GM18858 (cell line): ENCODE results near the gene PCGF1.
A peak's percentile ranks its signal among the peaks of the same experiment; 100 is the strongest.

ENCODE experiments used
- ATAC-seq: cut with Tn5 transposase; IDR thresholded peaks from one replicate; pipeline ENCODE4 v1.9.1; 2021; ENCODE audit not compliant: unreplicated experiment

PCGF1 gene

DNA sequence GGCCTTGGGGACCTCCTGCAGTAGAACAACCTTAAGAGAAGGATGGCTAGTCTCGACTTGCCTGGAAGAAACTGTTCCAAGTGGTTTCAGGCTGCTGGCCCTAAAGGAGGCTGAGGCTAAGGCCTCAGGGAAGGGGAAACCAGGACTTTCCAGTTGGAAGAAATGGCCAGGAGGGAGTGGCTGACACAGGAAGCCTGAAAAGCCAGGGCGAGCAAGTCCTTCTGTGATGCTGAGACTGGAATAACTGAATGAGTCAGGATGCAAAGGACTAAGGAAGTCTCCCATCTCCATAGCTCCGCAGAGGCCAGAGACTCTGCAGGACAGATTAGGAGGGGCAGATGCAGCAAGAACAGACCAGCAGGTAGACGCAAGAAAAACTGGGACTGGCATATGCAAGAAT lies 29.6 kb upstream of the PCGF1 start:
- ATAC-seq, result no peak

DNA sequence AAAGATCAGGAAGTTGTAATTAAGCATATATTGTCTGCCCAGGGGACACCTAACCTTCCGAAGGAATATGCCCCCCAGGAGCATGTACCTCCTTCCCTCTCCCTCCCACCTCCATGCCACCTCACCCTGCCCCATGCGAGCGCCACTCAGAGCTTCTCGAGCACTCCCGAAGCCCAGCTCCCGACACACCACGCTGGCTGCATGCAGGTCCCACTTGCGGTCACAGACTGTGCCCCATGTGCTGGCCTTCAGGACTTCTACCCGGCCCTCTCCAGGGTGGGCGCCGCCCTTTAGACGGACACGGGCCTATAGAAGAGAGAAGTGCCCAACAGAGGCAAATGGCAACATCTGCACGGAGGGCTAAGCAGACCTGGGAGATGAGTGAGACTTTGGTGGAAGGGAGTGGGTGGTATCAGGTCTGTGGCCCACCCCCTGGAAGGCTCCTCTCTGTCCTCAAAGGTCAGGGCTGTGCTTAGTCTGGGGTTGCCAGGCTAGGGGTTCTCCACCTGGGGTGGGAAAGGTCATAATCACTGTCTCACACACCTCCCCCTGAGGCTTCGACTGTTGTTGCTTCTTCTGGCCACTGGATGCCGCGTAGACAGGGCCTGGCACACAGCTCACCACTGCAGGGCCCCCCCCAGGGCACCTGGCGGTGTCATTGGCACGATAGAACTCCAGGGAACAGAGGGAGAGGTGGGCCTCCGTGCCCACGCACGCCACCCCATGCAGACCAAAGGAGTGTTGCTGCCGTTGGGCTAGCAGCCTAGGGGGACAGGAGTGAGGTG lies 28.9 kb upstream of the PCGF1 start:
- no peak for ATAC-seq

DNA sequence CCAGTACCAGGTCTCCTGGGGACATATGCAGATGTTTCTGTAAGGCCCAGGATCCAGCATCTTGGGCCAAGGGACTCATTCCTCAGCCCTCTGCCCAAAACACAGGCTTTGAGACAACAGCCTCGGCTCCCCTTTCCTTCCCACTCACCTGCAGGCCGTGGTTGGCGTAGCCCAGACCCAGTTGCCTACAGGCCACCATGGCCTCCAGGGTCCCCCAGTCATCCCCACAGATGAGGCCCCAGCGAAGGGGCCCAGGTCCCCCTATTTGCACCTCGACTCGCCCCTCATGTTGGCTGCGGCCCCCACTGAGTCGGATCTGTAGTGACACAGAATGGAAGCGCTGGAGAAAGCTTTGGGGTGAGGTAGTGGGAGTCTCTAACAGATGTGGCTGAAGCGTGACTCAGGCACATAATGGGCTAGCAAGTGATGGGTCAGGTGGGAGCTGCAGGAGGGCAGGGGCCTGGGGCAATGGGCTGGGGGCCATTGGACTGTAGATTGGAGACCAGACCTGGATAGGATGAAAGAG lies 28.0 kb upstream of the PCGF1 start:
- no peak for ATAC-seq

DNA sequence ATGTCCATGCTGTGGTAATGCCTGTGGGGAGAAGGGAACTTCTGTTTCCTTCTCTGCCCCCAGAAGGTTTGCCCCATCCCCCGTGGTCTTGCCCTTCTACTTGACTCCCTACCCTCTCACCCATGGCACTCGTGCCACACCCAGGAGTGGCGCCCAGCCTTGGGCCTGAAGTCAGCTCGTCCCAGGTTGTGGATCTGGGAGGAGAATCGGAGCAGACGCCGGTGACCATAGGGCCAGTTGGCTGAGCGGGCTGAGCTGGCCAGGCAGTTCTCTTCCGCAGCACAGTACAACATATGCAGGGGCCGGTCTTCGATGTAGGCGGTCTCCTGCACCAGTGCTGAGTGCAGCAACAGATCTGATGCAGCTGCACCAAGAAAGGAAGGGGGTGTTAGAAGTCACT lies 26.9 kb upstream of the PCGF1 start:
- ATAC-seq, result no peak

DNA sequence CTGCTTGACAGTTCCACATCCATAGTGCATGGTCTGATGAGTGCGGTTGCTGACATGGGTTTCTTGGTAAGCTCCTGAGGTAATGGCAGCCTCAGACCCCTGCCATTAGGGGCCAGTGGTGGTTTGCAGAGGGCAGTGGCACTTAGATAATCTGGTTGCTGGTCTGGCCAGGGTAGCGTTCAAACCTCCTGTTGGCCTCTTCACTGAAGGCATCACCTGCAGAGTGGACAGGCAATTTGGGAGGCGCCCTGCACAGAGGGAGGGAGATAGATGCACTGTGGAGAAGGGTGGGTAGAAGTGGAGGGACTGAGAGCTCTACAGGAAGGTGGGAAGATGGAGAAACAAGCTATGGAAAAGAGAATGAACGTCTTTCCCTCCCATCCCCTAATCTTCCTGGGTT lies 26.0 kb upstream of the PCGF1 start:
- no peak for ATAC-seq

DNA sequence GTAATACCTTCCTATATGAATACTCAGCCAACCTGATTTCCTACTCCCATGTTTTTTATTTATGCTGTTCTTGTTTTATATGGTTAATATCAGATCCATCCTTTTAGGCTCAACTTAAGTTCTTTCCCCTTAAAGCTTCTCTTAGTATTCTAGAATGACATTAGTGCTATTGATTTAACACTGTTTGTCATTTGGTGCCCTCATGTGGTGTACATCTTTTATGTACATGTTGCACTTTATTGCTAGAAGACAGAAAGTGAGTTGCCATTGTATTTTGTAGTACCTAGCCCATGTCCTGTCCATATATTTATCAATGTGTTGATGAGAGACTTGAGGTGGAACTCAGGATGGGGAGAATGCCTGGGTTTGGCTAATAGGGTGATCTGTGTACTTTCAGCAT lies 24.7 kb upstream of the PCGF1 start:
- ATAC-seq, result no peak

DNA sequence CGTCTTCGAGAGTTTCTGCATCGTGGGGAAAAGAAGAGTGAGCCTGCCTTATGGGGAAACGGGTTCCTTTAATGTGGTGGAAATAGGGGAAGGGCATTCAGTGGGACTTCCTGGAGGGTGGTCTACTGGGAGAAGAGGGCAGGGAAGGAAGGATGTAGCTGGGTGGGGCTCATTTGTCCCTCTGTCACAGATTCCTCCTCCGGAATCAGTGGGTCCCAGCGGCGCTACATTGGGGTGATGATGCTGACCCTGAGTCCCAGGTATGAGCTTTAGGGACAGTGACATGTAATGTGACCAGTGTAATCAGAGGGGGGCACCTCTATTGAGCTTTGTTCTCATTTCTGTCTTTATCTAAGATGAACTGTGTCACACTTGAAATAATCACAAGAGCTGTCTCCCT lies 24.2 kb upstream of the PCGF1 start:
- no peak for ATAC-seq

DNA sequence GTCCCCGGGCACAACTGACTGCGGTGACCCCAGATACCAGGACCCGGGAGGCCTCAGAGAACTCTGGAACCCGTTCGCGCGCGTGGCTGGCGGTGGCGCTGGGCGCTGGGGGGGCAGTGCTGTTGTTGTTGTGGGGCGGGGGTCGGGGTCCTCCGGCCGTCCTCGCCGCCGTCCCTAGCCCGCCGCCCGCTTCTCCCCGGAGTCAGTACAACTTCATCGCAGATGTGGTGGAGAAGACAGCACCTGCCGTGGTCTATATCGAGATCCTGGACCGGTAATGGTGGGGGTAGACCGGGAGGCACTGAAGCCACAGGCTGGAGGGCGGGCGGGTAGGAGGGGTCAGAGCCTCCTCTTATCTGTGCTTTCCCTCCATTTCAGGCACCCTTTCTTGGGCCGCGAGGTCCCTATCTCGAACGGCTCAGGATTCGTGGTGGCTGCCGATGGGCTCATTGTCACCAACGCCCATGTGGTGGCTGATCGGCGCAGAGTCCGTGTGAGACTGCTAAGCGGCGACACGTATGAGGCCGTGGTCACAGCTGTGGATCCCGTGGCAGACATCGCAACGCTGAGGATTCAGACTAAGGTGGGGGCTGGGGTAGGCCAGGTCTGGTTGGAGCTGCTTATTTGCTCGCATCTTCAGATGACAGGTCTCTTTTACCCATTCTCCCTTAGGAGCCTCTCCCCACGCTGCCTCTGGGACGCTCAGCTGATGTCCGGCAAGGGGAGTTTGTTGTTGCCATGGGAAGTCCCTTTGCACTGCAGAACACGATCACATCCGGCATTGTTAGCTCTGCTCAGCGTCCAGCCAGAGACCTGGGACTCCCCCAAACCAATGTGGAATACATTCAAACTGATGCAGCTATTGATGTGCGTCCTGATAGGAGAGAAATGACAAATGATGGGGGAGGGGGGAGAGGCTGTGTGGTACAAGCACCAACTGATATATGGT lies 23.0 kb upstream of the PCGF1 start:
- no peak for ATAC-seq

DNA sequence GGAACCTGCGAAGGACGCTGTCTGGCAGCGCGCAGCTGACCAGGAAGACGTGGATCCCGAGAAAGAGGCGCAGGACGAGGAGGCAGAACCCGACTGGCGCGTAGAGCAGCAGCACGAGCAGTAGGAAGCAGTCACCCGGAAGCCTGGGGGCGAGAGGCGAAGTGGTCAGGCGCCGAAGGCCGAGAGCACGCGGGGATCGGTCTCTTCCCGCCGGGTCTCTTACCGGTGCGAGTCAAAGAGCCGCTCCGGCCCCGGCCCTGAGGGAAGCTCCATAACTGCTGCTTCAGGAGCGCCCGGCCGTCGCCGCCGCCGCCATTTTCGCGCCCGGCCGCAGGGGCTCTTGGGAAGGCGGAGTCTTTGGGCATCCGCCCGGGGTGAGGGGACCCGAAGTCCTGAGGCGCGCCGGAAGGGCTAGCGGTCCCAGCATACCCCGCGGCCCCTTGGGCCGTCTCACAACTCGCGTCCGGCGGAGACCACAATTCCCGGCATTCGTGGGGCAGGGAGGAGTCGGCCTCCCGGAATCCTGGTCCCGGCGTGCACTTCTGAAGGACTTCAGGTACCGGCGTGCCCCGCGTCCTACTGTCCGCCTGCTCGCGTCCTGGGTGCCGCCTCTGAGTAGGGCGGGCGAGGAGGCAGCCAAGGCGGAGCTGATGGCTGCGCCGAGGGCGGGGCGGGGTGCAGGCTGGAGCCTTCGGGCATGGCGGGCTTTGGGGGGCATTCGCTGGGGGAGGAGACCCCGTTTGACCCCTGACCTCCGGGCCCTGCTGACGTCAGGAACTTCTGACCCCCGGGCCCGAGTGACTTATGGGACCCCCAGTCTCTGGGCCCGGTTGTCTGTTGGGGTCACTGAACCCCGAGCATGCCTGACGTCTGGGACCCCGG lies 22.1 kb upstream of the PCGF1 start, which contains the start of the genes AUP1 and HTRA2:
TSS of gene AUP1 (minus strand) at position 350 of the 882 bp plus-strand sequence. CDS start at position 273, 77 bp downstream.
TSS of gene HTRA2 (plus strand) at position 577 of the 882 bp plus-strand sequence. CDS start at position 651, 74 bp downstream.
- ATAC-seq, result peak; percentile 76

DNA sequence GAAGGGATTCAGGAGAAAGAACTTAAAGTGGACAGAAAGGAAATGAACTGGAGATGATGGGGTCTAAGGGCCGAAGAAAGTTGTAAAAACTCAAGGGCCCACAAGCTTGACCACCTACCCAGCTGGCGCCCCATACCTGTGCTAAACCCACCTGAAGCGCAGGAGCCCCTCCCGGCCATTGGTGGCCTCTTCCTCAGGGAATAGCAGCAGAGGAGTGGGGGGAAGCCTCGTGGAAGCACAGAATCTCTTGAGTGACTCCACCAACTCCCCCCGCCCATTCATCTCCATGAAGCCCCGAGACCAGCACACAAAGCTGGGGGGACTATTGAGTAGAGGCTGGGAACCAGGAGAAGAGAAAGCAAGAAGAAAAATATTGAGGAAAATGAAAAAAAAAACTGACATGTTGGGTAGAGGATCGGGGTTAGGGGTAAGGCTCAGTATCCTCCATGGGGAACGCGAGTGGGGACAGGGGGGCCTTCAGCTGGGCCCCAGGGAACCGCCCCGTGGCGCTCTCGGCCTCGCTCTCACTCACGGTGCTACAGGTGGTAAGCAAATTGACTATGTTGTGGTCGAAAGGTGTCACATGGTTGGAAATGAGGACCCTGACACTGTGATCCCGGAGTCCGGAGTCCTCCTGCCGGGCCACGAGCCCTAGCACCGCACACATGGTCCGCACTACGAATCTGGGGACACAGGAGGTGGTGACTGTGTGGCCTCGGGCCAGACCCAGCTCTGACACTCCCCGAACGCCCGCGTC lies 21.3 kb upstream of the PCGF1 start:
- ATAC-seq, result no peak

DNA sequence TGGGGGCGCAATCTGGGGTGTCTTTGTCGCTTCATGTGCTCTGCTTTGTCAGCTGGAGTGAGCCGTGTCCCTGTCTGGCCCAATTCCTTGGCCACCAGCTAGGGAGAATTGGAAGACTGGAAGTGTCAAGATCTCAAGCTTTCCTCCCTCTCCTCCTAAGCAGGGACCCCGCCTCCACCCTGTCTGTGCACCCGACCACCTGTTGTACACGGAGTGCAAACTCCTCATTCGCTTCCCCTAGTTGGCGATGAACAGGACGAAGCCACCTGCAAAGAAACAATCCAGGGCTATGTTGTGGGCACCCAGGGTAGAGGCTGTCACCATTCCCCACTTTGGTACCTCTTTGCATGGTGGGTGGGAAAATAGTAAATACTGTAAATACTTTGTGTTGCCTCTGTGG lies 20.2 kb upstream of the PCGF1 start:
- no peak for ATAC-seq

DNA sequence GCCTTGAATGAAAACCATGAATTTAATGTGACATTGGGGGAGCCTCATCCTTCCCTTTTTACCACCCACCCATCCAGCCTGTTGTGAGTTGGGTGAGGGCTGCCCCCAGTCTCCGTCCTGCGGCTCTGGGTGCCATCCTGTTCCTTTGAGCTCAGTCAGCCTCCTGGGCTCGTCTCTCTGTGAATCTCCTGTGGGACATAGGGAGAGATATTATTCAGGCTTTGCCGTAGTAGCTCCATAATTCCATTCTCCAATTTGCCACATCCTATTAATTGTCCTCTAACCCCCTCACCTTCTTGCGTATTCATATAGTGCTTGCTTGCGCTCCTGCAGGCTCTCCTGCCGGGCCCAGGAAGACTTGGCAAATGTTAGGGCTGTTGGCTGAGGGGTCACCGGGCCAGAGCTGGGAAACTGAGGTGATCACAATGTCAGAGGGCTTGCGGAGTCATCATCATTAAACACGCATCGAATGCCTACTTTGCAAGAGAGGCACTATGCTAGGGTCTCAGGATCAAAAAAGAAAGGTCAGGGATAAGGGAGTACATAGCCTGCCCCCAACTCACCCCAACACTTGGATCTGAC lies 19.2 kb upstream of the PCGF1 start:
- ATAC-seq, result no peak

DNA sequence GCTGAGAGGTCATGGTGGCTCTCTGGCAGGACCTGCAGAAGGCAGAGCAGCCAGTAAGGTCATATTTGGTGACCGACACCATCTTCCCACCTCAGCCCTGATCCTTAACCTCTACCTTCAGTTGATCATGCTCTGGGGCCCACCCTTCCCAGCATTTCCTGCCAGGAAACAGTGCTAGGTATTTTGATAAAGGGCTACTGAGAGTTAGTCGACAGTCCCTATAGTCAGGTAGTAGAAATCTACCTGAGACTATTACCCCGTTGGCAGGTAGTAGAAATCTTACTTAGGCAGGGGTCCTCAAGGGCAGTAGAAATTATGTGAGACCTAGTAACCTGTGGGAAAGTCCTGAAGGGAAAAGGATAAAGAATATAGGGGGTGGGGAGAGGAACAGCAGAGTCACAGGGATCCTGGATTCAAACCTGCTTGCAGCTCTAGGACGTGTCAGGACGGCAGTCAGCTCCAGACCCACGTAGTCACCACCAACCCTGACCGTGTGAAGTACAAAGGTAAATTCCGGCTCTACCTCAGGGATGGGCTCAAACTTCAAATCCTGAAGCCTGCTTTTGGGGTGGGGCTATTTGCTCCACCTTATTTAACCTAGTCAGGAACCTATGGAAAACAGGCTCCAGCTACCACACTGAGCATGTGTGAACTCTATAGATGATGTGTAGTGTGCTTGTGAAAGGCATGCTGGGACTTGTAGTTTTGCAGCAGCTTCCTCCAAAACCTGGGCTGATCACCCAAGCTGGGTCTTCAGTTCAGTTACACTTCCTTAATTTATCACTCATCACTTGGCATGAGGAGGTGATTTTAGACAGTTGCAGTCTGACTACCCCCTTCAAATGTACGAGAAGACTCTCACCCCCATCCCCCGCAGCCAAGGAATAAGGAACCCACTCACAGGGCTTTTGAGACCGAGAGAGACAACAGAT lies 18.5 kb upstream of the PCGF1 start, which contains the start of gene DQX1:
TSS of gene DQX1 (minus strand) at position 515 of the 932 bp plus-strand sequence. CDS start at position 13, 502 bp downstream.
- ATAC-seq, result peak; percentile 25

DNA sequence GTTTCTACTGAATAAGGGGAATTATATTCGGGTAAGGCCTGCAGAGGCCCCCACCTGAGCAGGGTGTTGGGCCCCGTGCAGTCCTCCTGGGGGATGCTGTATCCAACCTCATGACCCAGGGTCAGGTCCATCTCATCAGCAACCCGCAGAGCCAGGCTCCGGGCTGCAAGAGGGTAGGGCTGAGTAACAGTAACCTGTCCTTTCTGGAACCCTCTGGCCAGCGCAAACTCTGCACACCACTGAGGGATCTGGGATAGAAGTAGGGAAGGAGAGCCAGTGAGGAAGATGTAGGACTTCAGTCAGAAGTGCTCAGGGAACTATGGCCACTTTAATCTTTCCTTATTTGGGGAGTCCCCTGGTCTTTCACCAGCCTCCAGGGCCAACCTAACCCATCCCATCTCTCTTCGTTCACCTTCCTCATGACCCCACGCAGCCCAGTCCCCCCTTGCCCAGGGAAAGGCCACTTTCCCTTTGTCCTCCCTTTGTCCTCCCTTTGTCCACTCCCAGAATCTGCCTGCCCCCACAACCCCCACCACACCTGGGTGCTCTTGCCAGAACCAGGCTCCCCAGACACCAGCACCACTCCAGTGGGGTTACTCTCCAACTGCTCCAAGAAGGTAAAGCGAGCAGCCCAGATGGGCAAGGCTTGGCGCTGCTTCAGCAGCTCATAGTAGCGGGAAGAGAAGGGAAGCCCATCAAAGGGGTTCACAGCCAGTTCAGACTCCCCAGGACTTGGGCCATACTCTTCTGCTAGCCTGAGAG lies 17.6 kb upstream of the PCGF1 start:
- ATAC-seq, result no peak

DNA sequence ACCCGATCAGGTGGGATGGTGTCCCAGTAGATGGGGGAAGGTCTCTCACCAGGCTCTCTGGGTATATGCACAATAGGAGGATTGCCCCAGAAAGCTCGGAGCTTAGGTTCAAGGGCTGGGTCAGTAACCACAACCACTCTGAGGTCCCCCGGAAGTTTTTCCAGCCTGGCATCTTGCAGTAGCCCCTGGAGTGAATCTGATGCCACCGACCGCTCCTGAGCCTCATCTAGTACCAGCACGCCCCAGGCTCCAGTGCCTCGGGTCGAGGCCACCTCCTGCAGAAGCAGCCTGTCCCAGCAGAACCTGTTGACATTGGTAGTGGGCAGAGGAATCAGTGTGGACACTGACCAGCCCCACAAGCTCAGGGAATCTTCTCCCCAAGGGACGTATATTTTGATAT lies 16.5 kb upstream of the PCGF1 start:
- no peak for ATAC-seq

DNA sequence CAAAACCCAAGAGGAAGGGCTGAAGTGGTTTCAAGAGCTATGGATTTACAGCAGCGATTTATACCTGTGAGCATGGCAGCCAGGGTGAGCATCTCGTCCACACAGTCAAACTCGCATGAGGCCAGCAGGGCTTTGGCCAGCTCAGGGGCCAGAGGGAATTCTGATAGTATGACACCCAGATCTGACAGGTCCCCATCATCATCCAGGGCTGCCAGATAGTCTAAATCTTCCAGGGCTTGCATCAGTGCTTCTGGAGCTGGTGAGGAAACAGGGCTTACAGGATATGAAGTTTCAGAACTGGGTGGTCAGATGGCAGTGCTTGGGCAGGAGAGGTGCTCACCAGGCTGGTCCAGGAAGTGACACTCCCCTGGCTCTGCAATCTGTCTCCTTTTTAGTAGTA lies 15.0 kb upstream of the PCGF1 start:
- ATAC-seq, result no peak

DNA sequence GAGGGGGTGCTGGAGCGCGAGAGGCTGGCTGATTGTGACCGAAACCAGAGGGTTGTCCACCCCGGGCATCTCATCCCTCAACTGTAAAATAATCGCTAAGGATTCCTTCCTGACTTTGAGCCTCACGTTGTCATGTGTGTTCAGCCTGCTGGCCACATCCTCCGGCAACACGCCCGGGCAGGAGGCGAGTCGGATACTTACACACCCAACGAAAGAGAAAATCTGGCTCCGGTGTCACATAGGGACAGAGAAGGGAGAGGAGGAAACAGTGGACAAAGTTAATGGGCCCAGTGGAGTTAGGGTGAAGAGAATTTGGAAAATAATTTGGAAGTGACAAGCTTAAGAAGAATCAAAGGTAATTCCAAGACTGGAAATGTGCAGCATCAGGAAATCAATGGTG lies 9.2 kb upstream of the PCGF1 start:
- ATAC-seq, result no peak
